22Rv1 (cell line): Measurements from ENCODE around the gene ETV1.

Source experiments
- ZFX ChIP-seq: fragments of 450-650 bp; IDR thresholded peaks from 2 replicates; pipeline ENCODE4 v1.6.1; 2017; ENCODE audit warnings: antibody characterized with exemption, borderline replicate concordance
- TF ChIP-seq, protein P1 (sequence below): fragments of 450-650 bp; IDR thresholded peaks from 2 replicates; pipeline ENCODE4 v1.5.1; 2017; ENCODE audit warnings: mild to moderate bottlenecking

- TF ChIP-seq, protein P1, sequence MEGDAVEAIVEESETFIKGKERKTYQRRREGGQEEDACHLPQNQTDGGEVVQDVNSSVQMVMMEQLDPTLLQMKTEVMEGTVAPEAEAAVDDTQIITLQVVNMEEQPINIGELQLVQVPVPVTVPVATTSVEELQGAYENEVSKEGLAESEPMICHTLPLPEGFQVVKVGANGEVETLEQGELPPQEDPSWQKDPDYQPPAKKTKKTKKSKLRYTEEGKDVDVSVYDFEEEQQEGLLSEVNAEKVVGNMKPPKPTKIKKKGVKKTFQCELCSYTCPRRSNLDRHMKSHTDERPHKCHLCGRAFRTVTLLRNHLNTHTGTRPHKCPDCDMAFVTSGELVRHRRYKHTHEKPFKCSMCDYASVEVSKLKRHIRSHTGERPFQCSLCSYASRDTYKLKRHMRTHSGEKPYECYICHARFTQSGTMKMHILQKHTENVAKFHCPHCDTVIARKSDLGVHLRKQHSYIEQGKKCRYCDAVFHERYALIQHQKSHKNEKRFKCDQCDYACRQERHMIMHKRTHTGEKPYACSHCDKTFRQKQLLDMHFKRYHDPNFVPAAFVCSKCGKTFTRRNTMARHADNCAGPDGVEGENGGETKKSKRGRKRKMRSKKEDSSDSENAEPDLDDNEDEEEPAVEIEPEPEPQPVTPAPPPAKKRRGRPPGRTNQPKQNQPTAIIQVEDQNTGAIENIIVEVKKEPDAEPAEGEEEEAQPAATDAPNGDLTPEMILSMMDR: no peak
- no peak for TF ChIP-seq ZFX
These were observed 24.4 kb upstream of the ETV1 start for GRCh38 chr7:14013898-14014297.
